ENCODE measurements around the gene SCGB1A1.

The SCGB1A1 gene

DNA sequence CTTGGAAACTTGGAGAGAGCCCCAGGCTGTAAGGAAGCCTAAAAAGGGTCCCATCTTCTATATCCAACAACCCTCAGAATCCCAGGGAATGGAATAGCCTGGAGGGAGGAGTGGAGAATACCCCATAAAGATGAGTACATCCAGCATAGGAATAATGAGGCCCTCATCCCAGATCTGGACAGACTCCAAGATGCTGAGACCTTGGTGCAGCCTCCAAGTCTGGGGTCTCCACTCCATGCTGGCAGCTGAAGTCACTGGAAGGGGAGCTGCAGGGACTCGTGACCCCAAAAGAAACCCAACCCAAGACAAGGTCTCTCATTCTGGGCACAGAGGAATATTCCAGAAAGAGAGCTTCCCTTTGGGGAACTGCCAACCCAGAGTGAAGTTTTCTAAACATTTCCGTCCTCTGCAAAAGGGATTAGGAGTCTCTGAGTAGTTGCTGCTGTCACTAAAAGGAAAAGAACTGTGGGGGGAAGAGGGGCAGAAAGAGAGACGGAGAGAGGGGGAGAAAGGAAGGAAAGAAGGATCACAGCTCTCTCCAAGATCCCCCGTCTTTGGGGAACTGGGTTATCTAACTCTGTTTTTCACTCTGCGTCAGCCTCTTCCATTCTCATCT is 589 bp downstream of the SCGB1A1 start:
- Histone ChIP-seq H3K36me3 (ENCODE audit: insufficient read depth, low read length) (no peaks in the 10 kb centered on the region), H3K4me3 (ENCODE audit: low read length) (no peak overlapping the region)

DNA sequence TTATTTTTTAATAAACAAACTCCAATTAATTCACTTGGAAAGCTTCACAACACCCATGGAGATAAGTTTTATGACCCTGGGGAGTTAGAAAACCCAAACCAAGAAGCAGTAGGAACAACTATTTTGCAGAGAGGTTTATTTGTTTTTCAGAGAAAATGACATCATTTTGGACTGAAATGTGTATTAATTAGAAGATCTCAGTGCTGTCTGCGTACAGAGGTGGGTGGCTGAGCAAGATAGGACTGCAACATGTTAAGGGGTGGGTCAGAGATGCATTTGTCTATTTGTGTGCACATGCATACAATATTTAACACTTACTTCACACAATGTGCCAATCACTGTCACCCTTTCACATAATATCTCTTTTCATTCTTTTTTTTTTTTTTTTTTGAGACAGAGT is 1.1 kb downstream of the SCGB1A1 start:
- Histone ChIP-seq H3K9me3 (ENCODE audit: low read length) (no peaks in the 10 kb centered on the region), H3K4me1 (ENCODE audit: insufficient read depth, low read length) (no peaks in the 10 kb centered on the region), H3K4me3 (ENCODE audit: low read length) (no peak overlapping the region), H2AFZ (ENCODE audit: low read depth, low read length) (no peak overlapping the region), H3K27me3 (ENCODE audit: insufficient read depth, low read length) (no peaks in the 10 kb centered on the region), H3K36me3 (ENCODE audit: insufficient read depth, low read length) (no peaks in the 10 kb centered on the region)

More for the DNA sequence above, 589 bp downstream of the SCGB1A1 start:
- no peaks in the 10 kb centered on the region for H3K27me3 ChIP-seq (ENCODE audit: insufficient read depth, low read length)
- no peaks in the 10 kb centered on the region for H3K4me1 ChIP-seq (ENCODE audit: insufficient read depth, low read length)
- H2AFZ ChIP-seq (ENCODE audit: low read depth, low read length), result no peak overlapping the region
- H3K9me3 ChIP-seq (ENCODE audit: low read length), result no peaks in the 10 kb centered on the region

DNA sequence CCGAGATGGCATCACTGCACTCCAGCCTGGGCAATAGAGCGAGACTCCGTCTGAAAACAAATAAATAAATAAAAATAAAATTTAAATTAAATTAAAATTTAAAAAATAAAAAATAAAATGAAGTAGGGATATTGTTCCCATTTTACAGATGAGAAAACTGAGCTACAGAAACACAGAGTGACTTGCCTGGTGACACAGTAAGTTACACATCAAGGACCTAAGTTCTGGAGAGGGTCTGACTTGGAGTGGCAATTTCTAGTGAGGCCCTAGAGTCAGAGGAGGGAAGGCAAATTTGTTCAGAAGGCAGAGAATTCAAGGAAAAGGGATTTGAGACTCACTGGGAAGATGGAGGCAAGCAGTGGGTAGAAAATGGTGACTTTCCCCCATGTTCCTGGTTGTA is 2.0 kb downstream of the SCGB1A1 start:
- H3K27me3 ChIP-seq (ENCODE audit: insufficient read depth, low read length), result no peaks in the 10 kb centered on the region
- H3K4me1 ChIP-seq (ENCODE audit: insufficient read depth, low read length), result no peaks in the 10 kb centered on the region
- H3K4me3 ChIP-seq (ENCODE audit: low read length), result no peak overlapping the region
- no peak overlapping the region for H2AFZ ChIP-seq (ENCODE audit: low read depth, low read length)
- H3K9me3 ChIP-seq (ENCODE audit: low read length), result no peaks in the 10 kb centered on the region
- no peaks in the 10 kb centered on the region for H3K36me3 ChIP-seq (ENCODE audit: insufficient read depth, low read length)

DNA sequence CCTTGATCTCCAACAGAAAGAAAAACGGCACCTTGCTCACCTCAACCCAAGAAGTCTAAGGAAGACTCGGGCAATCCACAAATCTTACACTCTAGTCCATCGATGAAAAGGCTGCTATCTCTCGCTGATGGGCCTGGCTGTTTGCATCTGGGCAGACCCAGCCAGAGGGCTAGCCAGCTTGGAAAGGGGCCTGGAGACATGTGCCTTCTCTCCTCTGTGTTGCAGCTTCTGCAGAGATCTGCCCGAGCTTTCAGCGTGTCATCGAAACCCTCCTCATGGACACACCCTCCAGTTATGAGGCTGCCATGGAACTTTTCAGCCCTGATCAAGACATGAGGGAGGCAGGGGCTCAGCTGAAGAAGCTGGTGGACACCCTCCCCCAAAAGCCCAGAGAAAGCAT is 3.2 kb downstream of the SCGB1A1 start:
- Histone ChIP-seq H3K9me3 (ENCODE audit: low read length) (no peaks in the 10 kb centered on the region), H3K4me3 (ENCODE audit: low read length) (no peak overlapping the region)

GRCh38 chr11:62423012-62423411 is 4.2 kb downstream of the SCGB1A1 start:
- Histone ChIP-seq H3K4me3 (ENCODE audit: low read length) (no peak overlapping the region), H3K36me3 (ENCODE audit: insufficient read depth, low read length) (no peaks in the 10 kb centered on the region), H3K9me3 (ENCODE audit: low read length) (no peaks in the 10 kb centered on the region), H2AFZ (ENCODE audit: low read depth, low read length) (no peak overlapping the region), H3K4me1 (ENCODE audit: insufficient read depth, low read length) (no peaks in the 10 kb centered on the region), H3K27me3 (ENCODE audit: insufficient read depth, low read length) (no peaks in the 10 kb centered on the region)

More for the DNA sequence above, 3.2 kb downstream of the SCGB1A1 start:
- H3K4me1 ChIP-seq (ENCODE audit: insufficient read depth, low read length), result no peaks in the 10 kb centered on the region
- no peaks in the 10 kb centered on the region for H3K27me3 ChIP-seq (ENCODE audit: insufficient read depth, low read length)
- H3K36me3 ChIP-seq (ENCODE audit: insufficient read depth, low read length), result no peaks in the 10 kb centered on the region
- H2AFZ ChIP-seq (ENCODE audit: low read depth, low read length), result no peak overlapping the region

DNA sequence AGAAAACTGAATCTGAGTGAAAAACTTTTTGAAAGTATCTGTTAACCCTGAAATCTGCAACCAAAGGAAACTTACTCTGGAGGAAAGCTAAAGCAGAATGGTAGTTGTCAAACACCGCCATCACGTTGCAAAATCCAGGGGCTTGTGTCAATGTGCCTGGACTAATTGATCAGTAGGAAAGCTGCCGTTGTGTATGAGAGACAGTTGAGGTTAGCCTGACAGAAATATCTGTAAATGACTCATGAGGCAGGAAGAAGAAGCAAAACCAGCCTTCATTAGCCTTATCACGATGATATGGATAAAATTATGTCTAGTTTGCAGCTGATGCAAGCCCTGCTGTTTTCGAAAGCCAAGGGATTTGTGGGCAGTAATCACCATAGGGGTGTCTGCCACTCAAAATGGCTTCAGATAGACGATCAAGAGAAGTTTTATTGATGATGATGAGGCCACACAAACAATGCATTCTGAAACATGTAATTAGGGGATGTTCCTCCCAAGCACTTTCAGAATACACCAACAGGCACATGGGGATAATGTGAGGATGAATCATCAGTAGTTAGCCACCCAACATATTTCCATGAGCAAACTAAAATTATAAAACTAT is 8.9 kb downstream of the SCGB1A1 start:
- H3K36me3 ChIP-seq (ENCODE audit: insufficient read depth, low read length), result no peaks in the 10 kb centered on the region
- no peaks in the 10 kb centered on the region for H3K4me1 ChIP-seq (ENCODE audit: insufficient read depth, low read length)
- H2AFZ ChIP-seq (ENCODE audit: low read depth, low read length), result no peak overlapping the region
- H3K9me3 ChIP-seq (ENCODE audit: low read length), result peaks cover 2% of the 10 kb centered on the region
- H3K27me3 ChIP-seq (ENCODE audit: insufficient read depth, low read length), result peaks cover 4% of the 10 kb centered on the region
- H3K4me3 ChIP-seq (ENCODE audit: low read length), result no peak overlapping the region

DNA sequence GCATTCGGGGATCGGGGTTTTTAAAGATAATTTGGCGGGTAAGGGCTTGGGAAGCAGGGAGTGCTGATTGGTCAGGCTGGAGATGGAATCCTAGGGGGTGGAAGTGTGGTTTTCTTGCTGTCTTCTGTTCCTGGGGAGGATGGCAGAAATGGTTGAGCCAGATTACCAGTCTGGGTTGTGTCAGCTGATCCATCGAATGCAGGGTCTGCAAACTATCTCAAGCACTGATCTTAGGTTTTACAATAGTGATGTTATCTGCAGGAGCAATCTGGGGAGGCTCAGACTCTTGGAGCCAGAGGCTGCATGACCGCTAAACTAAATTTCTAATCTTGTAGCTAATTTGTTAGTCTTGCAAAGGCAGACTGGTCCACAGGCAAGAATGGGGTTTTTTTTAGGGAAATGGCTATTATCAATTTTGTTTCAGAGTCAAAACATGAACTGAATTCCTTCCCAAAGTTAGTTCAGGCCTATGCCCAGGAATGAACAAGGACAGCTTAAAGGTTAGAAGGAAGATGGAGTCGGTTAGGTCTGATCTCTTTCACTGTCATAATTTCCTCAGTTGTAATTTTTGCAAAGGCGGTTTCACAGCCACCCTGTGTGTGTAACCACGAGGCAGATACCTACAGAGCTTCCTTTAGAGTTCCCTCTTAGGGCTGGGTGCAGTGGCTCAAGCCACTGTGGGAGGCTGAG is 10.2 kb downstream of the SCGB1A1 start:
- H2AFZ ChIP-seq (ENCODE audit: low read depth, low read length), result no peak overlapping the region
- peaks cover 2% of the 10 kb centered on the region for H3K9me3 ChIP-seq (ENCODE audit: low read length)
- peaks cover 2% of the 10 kb centered on the region for H3K4me1 ChIP-seq (ENCODE audit: insufficient read depth, low read length)
- no peak overlapping the region for H3K4me3 ChIP-seq (ENCODE audit: low read length)
- no peaks in the 10 kb centered on the region for H3K36me3 ChIP-seq (ENCODE audit: insufficient read depth, low read length)
- H3K27me3 ChIP-seq (ENCODE audit: insufficient read depth, low read length), result peaks cover 6% of the 10 kb centered on the region

DNA sequence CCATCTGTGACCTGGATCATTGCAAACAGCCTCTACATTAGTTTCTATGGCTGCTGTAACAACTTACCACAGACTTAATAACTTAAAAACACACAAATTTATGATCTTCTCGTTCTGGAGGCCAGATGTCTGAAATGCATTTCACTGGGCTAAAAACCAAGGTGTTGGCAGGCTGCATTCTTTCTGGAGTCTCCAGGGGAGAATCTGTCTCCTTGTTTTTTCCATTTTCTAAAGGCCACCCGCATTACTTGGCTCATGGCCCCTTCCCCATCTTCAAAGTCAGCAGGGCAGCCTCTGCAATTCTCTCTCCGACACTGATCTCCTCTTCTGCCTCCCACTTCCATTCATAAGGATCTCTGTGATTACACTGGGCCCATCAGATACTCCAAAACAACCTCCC is 11.6 kb downstream of the SCGB1A1 start:
- Histone ChIP-seq H2AFZ (ENCODE audit: low read depth, low read length) (no peak overlapping the region), H3K27me3 (ENCODE audit: insufficient read depth, low read length) (peaks cover 7% of the 10 kb centered on the region), H3K4me3 (ENCODE audit: low read length) (no peak overlapping the region), H3K36me3 (ENCODE audit: insufficient read depth, low read length) (no peaks in the 10 kb centered on the region), H3K9me3 (ENCODE audit: low read length) (peaks cover 2% of the 10 kb centered on the region), H3K4me1 (ENCODE audit: insufficient read depth, low read length) (peaks cover 2% of the 10 kb centered on the region)

DNA sequence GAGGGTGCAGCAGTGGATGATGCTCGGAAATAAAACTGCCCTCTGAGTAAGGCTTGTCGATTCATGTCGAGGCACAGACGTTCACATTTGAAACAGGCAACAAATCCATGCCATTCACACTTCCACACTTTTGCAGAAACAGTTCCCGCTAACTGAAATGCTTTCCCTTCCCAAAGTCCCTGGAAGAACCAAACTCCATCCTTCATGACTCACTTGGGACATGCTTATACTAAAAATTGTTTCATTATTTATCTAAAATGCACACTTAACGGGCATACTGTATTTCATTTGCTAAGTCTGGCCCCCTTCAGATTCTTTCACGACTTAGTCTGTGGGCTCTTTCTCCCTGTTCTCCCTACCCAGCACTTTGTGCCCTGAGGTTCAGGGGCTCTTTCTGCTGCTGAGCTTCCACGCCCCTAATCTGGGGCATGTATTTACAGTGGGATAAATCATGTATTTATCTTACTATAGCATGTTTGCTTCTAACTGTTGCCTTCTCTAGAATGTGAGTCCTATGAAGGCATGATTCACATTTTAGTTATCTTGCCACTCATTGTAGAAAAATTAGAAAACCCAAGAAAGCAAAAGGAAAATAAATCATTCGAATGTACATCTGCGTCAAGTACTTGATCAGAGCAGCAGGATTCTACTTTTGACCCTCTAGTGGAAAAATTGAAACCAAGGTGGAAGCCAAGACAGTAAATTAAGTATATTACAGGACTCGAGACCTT is 12.5 kb downstream of the SCGB1A1 start:
- Histone ChIP-seq H3K4me1 (ENCODE audit: insufficient read depth, low read length) (peaks cover 8% of the 10 kb centered on the region), H2AFZ (ENCODE audit: low read depth, low read length) (no peak overlapping the region), H3K27me3 (ENCODE audit: insufficient read depth, low read length) (peaks cover 7% of the 10 kb centered on the region), H3K4me3 (ENCODE audit: low read length) (no peak overlapping the region), H3K36me3 (ENCODE audit: insufficient read depth, low read length) (no peaks in the 10 kb centered on the region), H3K9me3 (ENCODE audit: low read length) (peaks cover 2% of the 10 kb centered on the region)

GRCh38 chr11:62432695-62433094 is 13.9 kb downstream of the SCGB1A1 start:
- H3K36me3 ChIP-seq (ENCODE audit: insufficient read depth, low read length), result no peaks in the 10 kb centered on the region
- peaks cover 8% of the 10 kb centered on the region for H3K4me1 ChIP-seq (ENCODE audit: insufficient read depth, low read length)
- no peak overlapping the region for H2AFZ ChIP-seq (ENCODE audit: low read depth, low read length)
- H3K9me3 ChIP-seq (ENCODE audit: low read length), result peaks cover 2% of the 10 kb centered on the region
- peaks cover 7% of the 10 kb centered on the region for H3K27me3 ChIP-seq (ENCODE audit: insufficient read depth, low read length)
- no peak overlapping the region for H3K4me3 ChIP-seq (ENCODE audit: low read length)

DNA sequence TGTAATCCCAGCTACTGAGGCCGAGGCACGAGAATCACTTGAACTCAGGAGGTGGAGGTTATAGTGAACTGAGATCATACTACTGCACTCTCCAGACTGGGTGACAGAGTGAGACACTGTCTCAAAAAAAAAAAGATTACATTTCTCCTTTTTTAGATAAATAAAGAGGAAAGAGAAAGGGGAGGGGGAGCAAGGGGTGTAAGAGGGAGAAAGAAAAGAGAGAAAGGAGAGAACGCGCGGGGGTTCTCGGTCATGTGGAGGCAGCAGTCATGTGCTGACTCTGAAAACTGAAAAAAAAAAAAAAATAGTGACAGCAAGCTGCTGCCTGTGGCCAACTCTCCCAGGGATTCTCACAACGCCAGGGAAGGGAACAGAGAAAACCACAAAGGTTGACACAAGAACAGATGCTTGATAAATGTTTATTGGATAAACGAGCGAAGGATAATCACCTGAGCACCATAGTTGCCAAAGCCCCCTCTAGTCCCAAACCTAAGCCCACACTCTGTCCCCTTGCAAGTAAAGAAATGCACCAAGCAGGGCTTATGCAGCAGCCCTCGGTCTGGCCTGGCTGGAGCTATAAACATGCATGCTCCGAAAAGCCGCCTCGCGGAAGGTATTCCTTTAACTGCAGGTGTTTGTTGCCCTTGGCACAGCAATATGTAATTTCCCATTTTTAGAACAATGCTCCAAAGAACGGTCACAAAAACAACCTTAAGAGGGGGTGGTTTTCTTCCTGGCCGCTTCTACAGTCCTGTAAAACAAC is 14.5 kb downstream of the SCGB1A1 start:
- H3K4me1 ChIP-seq (ENCODE audit: insufficient read depth, low read length), result peaks cover 8% of the 10 kb centered on the region
- peaks cover 7% of the 10 kb centered on the region for H3K27me3 ChIP-seq (ENCODE audit: insufficient read depth, low read length)
- H2AFZ ChIP-seq (ENCODE audit: low read depth, low read length), result no peak overlapping the region
- no peak overlapping the region for H3K4me3 ChIP-seq (ENCODE audit: low read length)
- peaks cover 2% of the 10 kb centered on the region for H3K9me3 ChIP-seq (ENCODE audit: low read length)
- H3K36me3 ChIP-seq (ENCODE audit: insufficient read depth, low read length), result no peaks in the 10 kb centered on the region

DNA sequence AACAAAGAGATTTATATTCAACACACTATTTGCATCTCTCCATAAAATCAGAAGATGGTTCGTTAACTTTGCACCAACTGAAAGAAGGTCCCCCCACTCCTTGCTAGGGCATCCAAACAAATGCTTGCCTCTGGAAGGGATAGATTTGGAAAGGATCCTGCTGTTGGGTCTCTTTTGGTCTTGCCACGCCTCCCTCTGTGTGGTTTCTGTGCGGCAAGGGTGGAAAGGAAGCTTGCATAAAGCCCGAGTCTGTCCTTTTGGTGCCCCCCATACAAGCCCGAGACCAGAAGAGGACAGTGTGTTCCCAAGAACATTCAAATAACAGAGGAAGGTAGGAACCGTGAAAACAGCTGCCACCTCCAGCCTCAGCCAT is 15.1 kb downstream of the SCGB1A1 start:
- Histone ChIP-seq H3K36me3 (ENCODE audit: insufficient read depth, low read length) (no peaks in the 10 kb centered on the region), H3K9me3 (ENCODE audit: low read length) (peaks cover 2% of the 10 kb centered on the region), H2AFZ (ENCODE audit: low read depth, low read length) (no peak overlapping the region), H3K4me1 (ENCODE audit: insufficient read depth, low read length) (peaks cover 8% of the 10 kb centered on the region), H3K4me3 (ENCODE audit: low read length) (no peak overlapping the region), H3K27me3 (ENCODE audit: insufficient read depth, low read length) (peaks cover 7% of the 10 kb centered on the region)

All from neuron (in vitro differentiated cells).